GM12878 (cell line): ENCODE measurements around the gene SLC28A1.
"Not testable (repeated sequence)": the region's sequence is repeated elsewhere in the genome, so short reads cannot be mapped to it uniquely, and the experiment has no call there.

ENCODE experiments used
- ASH2L ChIP-seq: fragments of 300-600, 200-600 bp; sonication (generic); IDR thresholded peaks from 2 replicates; pipeline ENCODE4 v1.6.1; 2017; ENCODE audit warnings: low read depth, mild to moderate bottlenecking, borderline replicate concordance
- BMI1 ChIP-seq: fragments of 450-650 bp; IDR thresholded peaks from 2 replicates; pipeline ENCODE4 v1.6.1; 2016; ENCODE audit warnings: mild to moderate bottlenecking, moderate library complexity, borderline replicate concordance
- CREB1 ChIP-seq: IDR thresholded peaks from 2 replicates; pipeline ENCODE4 v1.6.1; 2012; ENCODE audit warnings: low read depth, mild to moderate bottlenecking, inconsistent platforms
- EGR1 ChIP-seq, 2 experiments: IDR thresholded peaks; 1 replicate in 1 of 2; 2 replicates in 1 of 2; pipeline ENCODE4 v1.6.1; 2011 to 2012; ENCODE audit warnings: low read depth in 2 of 2, low read length in 2 of 2, borderline replicate concordance in 1 of 2, mild to moderate bottlenecking in 1 of 2, moderate library complexity in 1 of 2
- HDAC6 ChIP-seq: fragments of 200-600 bp; sonication (generic); IDR thresholded peaks from one replicate; pipeline ENCODE4 v1.8.0; 2017; ENCODE audit warnings: antibody characterized with exemption; ENCODE audit not compliant: unreplicated experiment
- IRF3 ChIP-seq: fragments of 450-650 bp; IDR thresholded peaks from 2 replicates; pipeline ENCODE4 v1.6.1; 2014; ENCODE audit warnings: mild to moderate bottlenecking
- NFYB ChIP-seq: IDR thresholded peaks from 2 replicates; pipeline ENCODE4 v1.6.1; 2011; ENCODE audit warnings: low read depth, mild to moderate bottlenecking, low read length, improper control_type of control experiment, moderate library complexity; ENCODE audit not compliant: insufficient read depth
- NKRF ChIP-seq: fragments of 450-650 bp; conservative IDR thresholded peaks from 2 replicates; pipeline ENCODE4 v1.6.1; 2017; ENCODE audit warnings: mild to moderate bottlenecking, moderate library complexity
- POLR2AphosphoS5 ChIP-seq: IDR thresholded peaks from 2 replicates; pipeline ENCODE4 v1.6.1; 2011; ENCODE audit warnings: mild to moderate bottlenecking, low read length, inconsistent platforms
- TF ChIP-seq, protein P1 (sequence below): IDR thresholded peaks from 2 replicates; pipeline ENCODE4 v1.6.1; 2012; ENCODE audit warnings: low read depth, low read length, improper control_type of control experiment
- TF ChIP-seq, protein P2 (sequence below), 3 experiments: IDR thresholded peaks in 2 of 3; conservative IDR thresholded peaks in 1 of 3; 2 replicates each; pipeline ENCODE4 v1.5.1; 2011; ENCODE audit warnings: low read depth in 3 of 3, low read length in 3 of 3, mild to moderate bottlenecking in 3 of 3, control low read depth in 2 of 3, moderate library complexity in 2 of 3, inconsistent platforms in 1 of 3, mixed read lengths in 1 of 3; ENCODE audit not compliant: control insufficient read depth in 2 of 3, insufficient read depth in 1 of 3; ENCODE audit errors: extremely low read depth in 1 of 3
- TF ChIP-seq, protein P3 (sequence below): fragments of 450-650 bp; IDR thresholded peaks from 2 replicates; pipeline ENCODE4 v1.6.1; 2017; ENCODE audit warnings: antibody characterized with exemption, mild to moderate bottlenecking, moderate library complexity

- TF ChIP-seq HDAC6; NFYB; BMI1; NKRF; IRF3; POLR2AphosphoS5; CREB1; ASH2L; EGR1 (IDR thresholded peaks at IDR 0.05; ENCODE audit: borderline replicate concordance in 1 of 2, low read depth in 2 of 2, low read length in 2 of 2): not testable (repeated sequence)
- TF ChIP-seq, protein P1, sequence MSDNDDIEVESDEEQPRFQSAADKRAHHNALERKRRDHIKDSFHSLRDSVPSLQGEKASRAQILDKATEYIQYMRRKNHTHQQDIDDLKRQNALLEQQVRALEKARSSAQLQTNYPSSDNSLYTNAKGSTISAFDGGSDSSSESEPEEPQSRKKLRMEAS: not testable (repeated sequence)
- TF ChIP-seq, protein P2, sequence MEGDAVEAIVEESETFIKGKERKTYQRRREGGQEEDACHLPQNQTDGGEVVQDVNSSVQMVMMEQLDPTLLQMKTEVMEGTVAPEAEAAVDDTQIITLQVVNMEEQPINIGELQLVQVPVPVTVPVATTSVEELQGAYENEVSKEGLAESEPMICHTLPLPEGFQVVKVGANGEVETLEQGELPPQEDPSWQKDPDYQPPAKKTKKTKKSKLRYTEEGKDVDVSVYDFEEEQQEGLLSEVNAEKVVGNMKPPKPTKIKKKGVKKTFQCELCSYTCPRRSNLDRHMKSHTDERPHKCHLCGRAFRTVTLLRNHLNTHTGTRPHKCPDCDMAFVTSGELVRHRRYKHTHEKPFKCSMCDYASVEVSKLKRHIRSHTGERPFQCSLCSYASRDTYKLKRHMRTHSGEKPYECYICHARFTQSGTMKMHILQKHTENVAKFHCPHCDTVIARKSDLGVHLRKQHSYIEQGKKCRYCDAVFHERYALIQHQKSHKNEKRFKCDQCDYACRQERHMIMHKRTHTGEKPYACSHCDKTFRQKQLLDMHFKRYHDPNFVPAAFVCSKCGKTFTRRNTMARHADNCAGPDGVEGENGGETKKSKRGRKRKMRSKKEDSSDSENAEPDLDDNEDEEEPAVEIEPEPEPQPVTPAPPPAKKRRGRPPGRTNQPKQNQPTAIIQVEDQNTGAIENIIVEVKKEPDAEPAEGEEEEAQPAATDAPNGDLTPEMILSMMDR (IDR thresholded peaks at IDR 0.05 in 2 of 3, conservative IDR thresholded peaks at IDR 0.05 in 1 of 3; ENCODE audit: control insufficient read depth in 2 of 3, extremely low read depth in 1 of 3, insufficient read depth in 1 of 3, low read depth in 3 of 3, low read length in 3 of 3): peak; percentile 54 to 62 (median 56)
- TF ChIP-seq, protein P3, sequence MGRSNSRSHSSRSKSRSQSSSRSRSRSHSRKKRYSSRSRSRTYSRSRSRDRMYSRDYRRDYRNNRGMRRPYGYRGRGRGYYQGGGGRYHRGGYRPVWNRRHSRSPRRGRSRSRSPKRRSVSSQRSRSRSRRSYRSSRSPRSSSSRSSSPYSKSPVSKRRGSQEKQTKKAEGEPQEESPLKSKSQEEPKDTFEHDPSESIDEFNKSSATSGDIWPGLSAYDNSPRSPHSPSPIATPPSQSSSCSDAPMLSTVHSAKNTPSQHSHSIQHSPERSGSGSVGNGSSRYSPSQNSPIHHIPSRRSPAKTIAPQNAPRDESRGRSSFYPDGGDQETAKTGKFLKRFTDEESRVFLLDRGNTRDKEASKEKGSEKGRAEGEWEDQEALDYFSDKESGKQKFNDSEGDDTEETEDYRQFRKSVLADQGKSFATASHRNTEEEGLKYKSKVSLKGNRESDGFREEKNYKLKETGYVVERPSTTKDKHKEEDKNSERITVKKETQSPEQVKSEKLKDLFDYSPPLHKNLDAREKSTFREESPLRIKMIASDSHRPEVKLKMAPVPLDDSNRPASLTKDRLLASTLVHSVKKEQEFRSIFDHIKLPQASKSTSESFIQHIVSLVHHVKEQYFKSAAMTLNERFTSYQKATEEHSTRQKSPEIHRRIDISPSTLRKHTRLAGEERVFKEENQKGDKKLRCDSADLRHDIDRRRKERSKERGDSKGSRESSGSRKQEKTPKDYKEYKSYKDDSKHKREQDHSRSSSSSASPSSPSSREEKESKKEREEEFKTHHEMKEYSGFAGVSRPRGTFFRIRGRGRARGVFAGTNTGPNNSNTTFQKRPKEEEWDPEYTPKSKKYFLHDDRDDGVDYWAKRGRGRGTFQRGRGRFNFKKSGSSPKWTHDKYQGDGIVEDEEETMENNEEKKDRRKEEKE: not testable (repeated sequence)
These were observed 38.8 kb upstream of the SLC28A1 start for GRCh38 chr15:84845631-84846030.
